Body of pancreas (tissue), 4 donors: ENCODE measurements around the gene NCOA3. TPM values are rescaled to one million over a fixed set of nuclear protein-coding genes. Genes with fewer than 3 reads are reported as not detected.
"Not testable (repeated sequence)": the region's sequence is repeated elsewhere in the genome, so short reads cannot be mapped to it uniquely, and the experiment has no call there.

Source experiments
- ATAC-seq: fragments of 150-250 bp; one replicate; pipeline ENCODE4 v1.9.1; 2016
- DNase-seq, 4 donors: peaks; one replicate each; pipeline ENCODE4 v3.0.0-alpha.2; 2019
- H3K27ac ChIP-seq, 4 donors: fragments of 200-600 bp; sonication (generic); 1 replicate in 3 of 4; 2 replicates in 1 of 4; pipeline versions ENCODE4 v1.5.1 to v1.6.1; 2016 to 2019; ENCODE audit warnings: mild to moderate bottlenecking in 1 of 4, mixed read lengths in 1 of 4, moderate library complexity in 1 of 4
- H3K27me3 ChIP-seq, 2 donors: fragments of 200-600 bp; sonication (generic); one replicate each; pipeline ENCODE4 v1.6.0; 2016; ENCODE audit warnings: mild to moderate bottlenecking in 1 of 2
- H3K36me3 ChIP-seq, 2 donors: fragments of 200-600 bp; sonication (generic); replicated peaks in 1 of 2; 2 replicates each; pipeline ENCODE4 v1.5.1; 2016; ENCODE audit warnings: low read depth in 2 of 2; ENCODE audit not compliant: insufficient read depth in 1 of 2
- H3K4me1 ChIP-seq: fragments of 200-600 bp; sonication (generic); one replicate; pipeline ENCODE4 v1.6.0; 2016
- H3K4me3 ChIP-seq, 2 donors: fragments of 200-600 bp; sonication (generic); 1 replicate in 1 of 2; 2 replicates in 1 of 2; pipeline ENCODE4 v1.5.1; 2016 to 2019
- H3K9me3 ChIP-seq, 3 donors: fragments of 200-600 bp; sonication (generic); 1 replicate in 2 of 3; 2 replicates in 1 of 3; pipeline ENCODE4 v1.5.1; 2016
- POLR2A ChIP-seq, 3 donors: fragments of 450-650 bp; IDR thresholded peaks; one replicate each; pipeline ENCODE4 v1.6.1; 2016; ENCODE audit warnings: antibody characterized with exemption in 3 of 3, mild to moderate bottlenecking in 2 of 3
- WGBS, 2 donors: methylation state at CpG; one replicate each; pipeline ENCODE4 v1.1.5; 2017; 5-methylcytosine and 5-hydroxymethylcytosine counted together
- intact Hi-C: fragments of 100-400 bp; cut with DNase I; formaldehyde crosslinking; loops from one replicate; pipeline ENCODE4 v1.15.1; 2023
- total RNA-seq, 2 donors: library from RNA; depleted of rRNA; stranded (reverse); fragments of >200 nt; gene quantifications; one replicate each; pipeline ENCODE4 v1.1.0, GENCODE V29; 2016
- TF ChIP-seq, protein P1 (sequence below), 7 experiments: fragments of 450-650 bp in 4 of 7; fragments of 200-600 bp in 3 of 7; sonication (generic) in 3 of 7; IDR thresholded peaks; one replicate each; pipeline ENCODE4 v1.5.1; 2016 to 2019; ENCODE audit warnings: antibody characterized with exemption in 7 of 7

NCOA3 gene
- total RNA-seq, 2 donors from 2014 or later = 14.8 to 17.1 TPM

DNA sequence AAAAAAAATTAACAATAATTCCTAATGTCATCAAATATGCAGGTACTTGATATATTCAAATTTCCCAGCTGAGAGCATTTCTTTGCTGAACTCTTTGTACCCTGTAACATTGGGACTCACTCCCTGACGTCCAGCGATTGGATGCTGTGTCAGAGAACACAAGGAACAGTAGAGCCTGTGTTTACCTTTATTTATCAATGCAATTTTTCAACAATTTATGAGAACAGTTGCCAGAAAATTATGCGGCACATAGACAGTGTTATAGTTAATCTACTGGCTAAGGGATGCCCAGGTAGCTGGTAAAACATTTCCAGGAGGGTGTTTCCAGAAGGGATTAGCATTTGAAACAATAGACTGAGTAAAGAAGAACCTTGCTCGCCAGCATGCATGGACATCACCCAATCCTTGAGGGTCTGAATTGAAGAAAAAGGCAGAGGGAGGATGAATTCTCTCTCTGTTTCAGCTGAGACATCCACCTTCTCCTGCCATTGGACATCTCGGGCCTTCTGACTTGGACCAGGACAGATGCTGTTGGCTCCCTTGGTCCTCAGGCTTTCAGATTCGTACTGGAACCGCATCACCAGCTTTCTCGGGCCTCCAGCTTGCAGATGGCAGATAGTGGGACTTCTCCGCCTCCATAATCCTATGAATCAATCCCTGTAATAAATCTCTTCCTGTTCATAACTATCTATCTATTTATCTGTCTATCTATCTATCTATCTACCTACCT is 42.2 kb upstream of the NCOA3 start:
- ATAC-seq (no peak), DNase-seq (peak in 1 of 4 donors; percentile 13)
- H3K4me3 ChIP-seq = no peak overlapping the region
- intact Hi-C loops = no loop called here
- no peaks in the 10 kb centered on the region for H3K36me3 ChIP-seq
- 62 to 71% methylated on average over 9 of the region's 9 CpGs for WGBS, 2 donors
- TF ChIP-seq POLR2A (IDR thresholded peaks at IDR 0.05) = no peak
- TF ChIP-seq, protein P1, sequence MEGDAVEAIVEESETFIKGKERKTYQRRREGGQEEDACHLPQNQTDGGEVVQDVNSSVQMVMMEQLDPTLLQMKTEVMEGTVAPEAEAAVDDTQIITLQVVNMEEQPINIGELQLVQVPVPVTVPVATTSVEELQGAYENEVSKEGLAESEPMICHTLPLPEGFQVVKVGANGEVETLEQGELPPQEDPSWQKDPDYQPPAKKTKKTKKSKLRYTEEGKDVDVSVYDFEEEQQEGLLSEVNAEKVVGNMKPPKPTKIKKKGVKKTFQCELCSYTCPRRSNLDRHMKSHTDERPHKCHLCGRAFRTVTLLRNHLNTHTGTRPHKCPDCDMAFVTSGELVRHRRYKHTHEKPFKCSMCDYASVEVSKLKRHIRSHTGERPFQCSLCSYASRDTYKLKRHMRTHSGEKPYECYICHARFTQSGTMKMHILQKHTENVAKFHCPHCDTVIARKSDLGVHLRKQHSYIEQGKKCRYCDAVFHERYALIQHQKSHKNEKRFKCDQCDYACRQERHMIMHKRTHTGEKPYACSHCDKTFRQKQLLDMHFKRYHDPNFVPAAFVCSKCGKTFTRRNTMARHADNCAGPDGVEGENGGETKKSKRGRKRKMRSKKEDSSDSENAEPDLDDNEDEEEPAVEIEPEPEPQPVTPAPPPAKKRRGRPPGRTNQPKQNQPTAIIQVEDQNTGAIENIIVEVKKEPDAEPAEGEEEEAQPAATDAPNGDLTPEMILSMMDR (IDR thresholded peaks at IDR 0.05) = no peak
- peaks cover 12% of the 10 kb centered on the region for H3K4me1 ChIP-seq
- no peaks in the 10 kb centered on the region for H3K9me3 ChIP-seq
- no peak overlapping the region for H3K27ac ChIP-seq
- no peaks in the 10 kb centered on the region for H3K27me3 ChIP-seq

DNA sequence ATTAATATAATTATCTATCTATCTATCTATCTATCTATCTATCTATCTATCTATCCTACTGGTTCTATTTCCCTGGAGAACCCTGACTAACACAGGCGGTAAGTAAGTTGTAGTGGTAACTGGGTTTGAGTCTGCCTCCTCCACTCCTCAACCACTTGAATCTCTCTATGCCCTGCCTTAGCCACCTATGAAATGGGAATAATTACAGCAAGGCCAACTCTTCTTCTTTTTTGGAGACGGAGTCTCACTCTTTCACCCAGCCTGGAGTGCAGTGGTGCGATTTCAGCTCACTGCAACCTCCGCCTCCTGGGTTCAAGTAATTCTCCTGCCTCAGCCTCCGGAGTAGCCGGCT is 41.0 kb upstream of the NCOA3 start:
- H3K9me3 ChIP-seq, ATAC-seq, H3K4me3 ChIP-seq, H3K27me3 ChIP-seq, intact Hi-C loops, H3K27ac ChIP-seq, H3K36me3 ChIP-seq, DNase-seq: not testable (repeated sequence)
- H3K4me1 ChIP-seq = peaks cover 13% of the 10 kb centered on the region
- 90 to 94% methylated on average over 6 of the region's 6 CpGs for WGBS, 2 donors

DNA sequence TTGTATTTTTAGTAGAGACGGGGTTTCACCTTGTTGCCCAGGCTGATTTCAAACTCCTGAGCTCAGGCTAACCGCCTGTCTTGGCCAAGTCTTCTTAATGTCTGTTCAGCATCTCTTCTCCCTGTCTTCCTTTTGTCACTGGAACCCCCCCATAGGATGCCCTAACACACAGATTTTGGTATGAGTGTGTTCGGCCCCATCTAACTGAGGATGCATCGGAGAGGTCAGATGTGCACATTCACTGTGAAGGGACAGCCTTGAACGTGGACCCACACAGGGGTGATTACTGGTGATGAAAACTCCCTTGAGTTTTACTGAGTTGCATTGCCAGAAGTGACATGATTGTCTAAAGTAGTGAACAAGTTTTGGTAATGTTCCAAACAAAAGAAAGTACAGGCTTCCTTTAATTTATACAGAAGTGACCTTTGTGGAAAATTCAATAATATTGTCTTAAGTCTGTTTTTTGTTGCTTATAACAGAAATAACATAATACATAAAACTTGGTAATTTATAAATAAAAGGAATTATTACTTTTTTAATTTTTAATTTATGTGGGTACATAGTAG is 40.5 kb upstream of the NCOA3 start:
- Histone ChIP-seq H3K27me3 (no peaks in the 10 kb centered on the region), H3K4me3 (no peak overlapping the region), H3K4me1 (peaks cover 13% of the 10 kb centered on the region), H3K9me3 (no peaks in the 10 kb centered on the region), H3K36me3 (no peaks in the 10 kb centered on the region), H3K27ac (no peak overlapping the region)
- TF ChIP-seq POLR2A (IDR thresholded peaks at IDR 0.05) = no peak
- TF ChIP-seq, protein P1 (IDR thresholded peaks at IDR 0.05) = no peak
- no peak for ATAC-seq
- intact Hi-C loops = no loop called here
- WGBS, 2 donors = 79 to 92% methylated on average over 3 to 5 of the region's 5 CpGs
- no peak for DNase-seq

DNA sequence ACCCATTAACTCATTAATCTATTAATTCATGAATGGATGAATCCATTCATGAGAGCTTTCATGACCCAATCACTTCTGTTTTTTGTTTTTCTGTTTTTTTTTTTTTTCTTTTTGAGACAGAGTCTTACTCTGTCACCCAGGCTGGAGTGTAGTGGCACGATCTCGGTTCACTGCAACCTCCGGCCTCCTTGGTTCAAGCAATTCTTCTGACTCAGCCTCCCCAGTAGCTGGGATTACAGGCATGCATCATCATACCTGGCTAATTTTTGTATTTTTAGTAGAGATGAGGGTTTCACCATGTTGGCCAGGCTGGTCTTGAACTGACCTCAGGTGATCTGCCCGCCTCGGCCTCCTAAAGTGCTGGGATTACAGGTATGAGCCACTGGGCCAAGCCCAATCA is 39.8 kb upstream of the NCOA3 start:
- H3K9me3 ChIP-seq, ATAC-seq, H3K27me3 ChIP-seq, H3K27ac ChIP-seq, H3K4me3 ChIP-seq, H3K36me3 ChIP-seq, intact Hi-C loops, DNase-seq: not testable (repeated sequence)
- peaks cover 13% of the 10 kb centered on the region for H3K4me1 ChIP-seq
- 87 to 94% methylated on average over 3 to 5 of the region's 5 CpGs for WGBS, 2 donors

DNA sequence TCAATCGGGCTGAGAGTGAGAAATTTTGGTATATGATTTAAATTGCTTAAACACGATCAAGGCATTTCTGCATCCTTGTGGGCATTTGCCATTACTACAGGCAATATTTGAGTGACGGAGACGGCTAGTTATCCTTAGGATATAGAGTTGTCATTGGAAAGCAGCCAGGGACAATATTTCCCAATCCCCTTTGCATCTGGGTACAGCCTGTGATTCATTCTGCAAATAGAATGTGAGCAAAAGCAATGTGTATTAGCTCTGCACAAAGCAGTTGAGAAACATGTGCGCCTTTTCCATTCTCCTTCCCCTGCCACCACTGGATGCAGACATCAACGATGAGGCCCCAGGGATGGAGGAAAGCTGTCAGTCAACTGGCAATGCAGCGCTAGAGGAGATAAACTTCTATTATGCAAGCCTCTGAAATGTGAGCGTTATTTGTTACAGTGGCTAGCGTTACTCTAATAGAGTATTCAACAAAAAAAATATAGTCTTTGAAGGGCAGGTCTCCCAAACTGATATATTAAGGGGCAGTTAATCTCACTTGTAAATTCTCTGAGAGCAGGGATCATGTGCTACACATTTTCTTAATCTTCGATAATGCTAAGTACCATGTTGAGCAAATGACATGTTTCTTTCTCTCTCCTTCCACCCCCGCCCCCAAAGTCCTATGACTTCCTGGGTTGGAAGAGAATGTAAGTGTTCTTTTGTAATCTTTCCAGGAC is 37.1 kb upstream of the NCOA3 start:
- intact Hi-C loops = no loop called here
- Histone ChIP-seq H3K4me3 (no peak overlapping the region), H3K27me3 (no peaks in the 10 kb centered on the region), H3K4me1 (peaks cover 24% of the 10 kb centered on the region), H3K27ac (peak overlapping the region in 1 of 4 donors; percentile 6), H3K36me3 (no peaks in the 10 kb centered on the region), H3K9me3 (no peaks in the 10 kb centered on the region)
- TF ChIP-seq POLR2A (IDR thresholded peaks at IDR 0.05) = no peak
- TF ChIP-seq, protein P1 (IDR thresholded peaks at IDR 0.05) = peak in 3 of 7 experiments; percentile 3 to 49 (median 30)
- 54 to 64% methylated on average over 11 of the region's 11 CpGs for WGBS, 2 donors
- peak; percentile 88 for ATAC-seq
- peak; percentile 37 to 82 (median 58) for DNase-seq
